Transverse colon (tissue), 4 donors: ENCODE measurements around the gene SLC22A23. TPM values are rescaled to one million over a fixed set of nuclear protein-coding genes. Genes with fewer than 3 reads are reported as not detected.

ENCODE experiments used
- DNase-seq: peaks from one replicate; pipeline ENCODE4 v3.0.0-alpha.2; 2019
- H3K27ac ChIP-seq, 4 donors: fragments of 200-600 bp; sonication (generic); 2 replicates each; pipeline ENCODE4 v1.5.1; 2016 to 2018; ENCODE audit warnings: inconsistent platforms in 4 of 4
- H3K27me3 ChIP-seq: fragments of 200-600 bp; sonication (generic); 2 replicates; pipeline ENCODE4 v1.5.1; 2017; ENCODE audit warnings: inconsistent platforms
- H3K36me3 ChIP-seq, 4 donors: fragments of 200-600 bp; sonication (generic); 2 replicates each; pipeline ENCODE4 v1.5.1; 2017 to 2019; ENCODE audit warnings: inconsistent platforms in 4 of 4
- H3K4me1 ChIP-seq, 4 donors: fragments of 200-600 bp; sonication (generic); 2 replicates each; pipeline ENCODE4 v1.5.1; 2017 to 2020; ENCODE audit warnings: inconsistent platforms in 4 of 4
- H3K4me3 ChIP-seq, 4 donors: fragments of 200-600 bp; sonication (generic); 1 replicate in 1 of 4; 2 replicates in 3 of 4; pipeline versions ENCODE4 v1.5.1 to v1.6.1; 2017 to 2019; ENCODE audit warnings: inconsistent platforms in 4 of 4
- H3K9me3 ChIP-seq, 2 donors: fragments of 200-600 bp; sonication (generic); 2 replicates each; pipeline ENCODE4 v1.5.1; 2017 to 2019; ENCODE audit warnings: inconsistent platforms in 2 of 2
- EP300 ChIP-seq: sonication (generic); formaldehyde crosslinking; IDR thresholded peaks from one replicate; pipeline ENCODE4 v1.6.1; 2017; ENCODE audit warnings: antibody characterized with exemption, low read depth
- POLR2A ChIP-seq: fragments of 450-650 bp; IDR thresholded peaks from one replicate; pipeline ENCODE4 v1.6.1; 2016; ENCODE audit warnings: antibody characterized with exemption, mild to moderate bottlenecking, moderate library complexity
- POLR2AphosphoS5 ChIP-seq, 3 donors: sonication (generic); formaldehyde crosslinking; IDR thresholded peaks; one replicate each; pipeline ENCODE4 v1.6.1; 2016; ENCODE audit warnings: antibody characterized with exemption in 3 of 3
- WGBS, 2 donors: methylation state at CpG; one replicate each; pipeline ENCODE4 v1.1.5; 2018; ENCODE audit warnings: low coverage in 1 of 2; 5-methylcytosine and 5-hydroxymethylcytosine counted together
- in situ Hi-C, 4 donors: fragments of 200-750 bp; cut with MboI; loops; one replicate each; pipeline versions ENCODE4 v1.15.0 to v1.15.1; 2017; ENCODE audit warnings: low sequenced_read_pairs in 3 of 4, low pct_ligation_motif_present in 1 of 4, low pct_unique_long_range_greater_than_20kb in 1 of 4
- intact Hi-C: fragments of 100-400 bp; cut with DNase I; formaldehyde crosslinking; loops from one replicate; pipeline ENCODE4 v1.15.1; 2023; ENCODE audit warnings: low total_unique reads
- total RNA-seq, 4 donors: library from RNA; depleted of rRNA; stranded (reverse); fragments of >200 nt; gene quantifications; one replicate each; pipeline ENCODE4 v1.1.0, GENCODE V29; 2016
- TF ChIP-seq, protein P1 (sequence below), 5 experiments: fragments of 200-600 bp in 3 of 5; fragments of 450-650 bp in 2 of 5; sonication (generic) in 3 of 5; IDR thresholded peaks; 1 replicate in 2 of 5; 2 replicates in 3 of 5; pipeline ENCODE4 v1.5.1; 2016 to 2017; ENCODE audit warnings: antibody characterized with exemption in 5 of 5, inconsistent platforms in 3 of 5, mild to moderate bottlenecking in 2 of 5, moderate library complexity in 1 of 5

Gene SLC22A23
- total RNA-seq, 4 donors from 2014 or later = 96.1 to 161 (median 117) TPM

- intact Hi-C loops = loop anchor here (10.0 kb wide), 1 partner anchor 97 kb away; no protein-coding TSS in a partner anchor
- no peak overlapping the region for H3K27ac ChIP-seq
Observed at GRCh38 chr6:3451498-3451897, 5.4 kb downstream of the SLC22A23 start.

DNA sequence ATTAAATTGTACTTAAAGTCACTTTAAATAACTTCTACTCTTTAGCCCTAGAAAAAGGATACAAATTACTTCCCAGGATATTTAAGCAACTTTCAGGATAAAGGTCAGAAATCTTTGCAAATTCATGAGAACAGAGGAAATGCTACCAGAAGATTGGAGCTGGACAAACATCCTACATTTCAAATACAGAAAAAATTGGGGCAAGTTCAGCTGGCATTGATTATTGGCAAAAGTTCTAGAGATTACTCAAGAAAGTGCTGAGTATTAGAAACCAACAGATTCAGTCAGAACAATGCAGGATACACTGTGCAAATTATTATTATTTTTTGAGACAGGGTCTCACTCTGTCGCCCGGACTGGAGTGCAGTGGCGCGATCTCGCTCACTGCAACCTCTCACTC lies 6.0 kb downstream of the SLC22A23 start:
- in situ Hi-C loops (loop anchor here (10.0 to 25.0 kb wide), 3 partner anchors 164 to 286 kb away; no protein-coding TSS in a partner anchor), intact Hi-C loops (loop anchor here (10.0 kb wide), 1 partner anchor 96 kb away; no protein-coding TSS in a partner anchor)

More at GRCh38 chr6:3451498-3451897, 5.4 kb downstream of the SLC22A23 start:
- 76 to 77% methylated on average over 3 to 6 of the region's 6 CpGs for WGBS, 2 donors
- in situ Hi-C loops = loop anchor here (10.0 to 25.0 kb wide), 3 partner anchors 164 to 286 kb away; no protein-coding TSS in a partner anchor
- Histone ChIP-seq H3K9me3 (no peaks in the 10 kb centered on the region), H3K36me3 (no peaks in the 10 kb centered on the region), H3K27me3 (no peaks in the 10 kb centered on the region), H3K4me1 (peaks cover 0 to 33% (median 16%) of the 10 kb centered on the region in 4 donors), H3K4me3 (no peak overlapping the region)
- DNase-seq = no peak
- TF ChIP-seq POLR2A (no peak), POLR2AphosphoS5 (IDR thresholded peaks at IDR 0.05) (no peak), EP300 (no peak)
- TF ChIP-seq, protein P1, sequence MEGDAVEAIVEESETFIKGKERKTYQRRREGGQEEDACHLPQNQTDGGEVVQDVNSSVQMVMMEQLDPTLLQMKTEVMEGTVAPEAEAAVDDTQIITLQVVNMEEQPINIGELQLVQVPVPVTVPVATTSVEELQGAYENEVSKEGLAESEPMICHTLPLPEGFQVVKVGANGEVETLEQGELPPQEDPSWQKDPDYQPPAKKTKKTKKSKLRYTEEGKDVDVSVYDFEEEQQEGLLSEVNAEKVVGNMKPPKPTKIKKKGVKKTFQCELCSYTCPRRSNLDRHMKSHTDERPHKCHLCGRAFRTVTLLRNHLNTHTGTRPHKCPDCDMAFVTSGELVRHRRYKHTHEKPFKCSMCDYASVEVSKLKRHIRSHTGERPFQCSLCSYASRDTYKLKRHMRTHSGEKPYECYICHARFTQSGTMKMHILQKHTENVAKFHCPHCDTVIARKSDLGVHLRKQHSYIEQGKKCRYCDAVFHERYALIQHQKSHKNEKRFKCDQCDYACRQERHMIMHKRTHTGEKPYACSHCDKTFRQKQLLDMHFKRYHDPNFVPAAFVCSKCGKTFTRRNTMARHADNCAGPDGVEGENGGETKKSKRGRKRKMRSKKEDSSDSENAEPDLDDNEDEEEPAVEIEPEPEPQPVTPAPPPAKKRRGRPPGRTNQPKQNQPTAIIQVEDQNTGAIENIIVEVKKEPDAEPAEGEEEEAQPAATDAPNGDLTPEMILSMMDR (IDR thresholded peaks at IDR 0.05) = no peak

GRCh38 chr6:3449750-3450305 lies 7.0 kb downstream of the SLC22A23 start:
- no peaks in the 10 kb centered on the region for H3K9me3 ChIP-seq
- no peak overlapping the region for H3K4me3 ChIP-seq
- no peaks in the 10 kb centered on the region for H3K27me3 ChIP-seq
- DNase-seq = no peak
- H3K4me1 ChIP-seq = peaks cover under 1 to 35% (median 11%) of the 10 kb centered on the region in 4 donors
- in situ Hi-C loops (loop anchor here (10.0 to 25.0 kb wide), 3 partner anchors 163 to 287 kb away; no protein-coding TSS in a partner anchor), intact Hi-C loops (loop anchor here (10.0 kb wide), 1 partner anchor 95 kb away; no protein-coding TSS in a partner anchor)
- no peak overlapping the region for H3K27ac ChIP-seq
- WGBS, 2 donors = 80 to 87% methylated on average over 4 to 5 of the region's 5 CpGs
- TF ChIP-seq POLR2AphosphoS5 (IDR thresholded peaks at IDR 0.05) (no peak), EP300 (no peak), POLR2A (no peak)
- no peaks in the 10 kb centered on the region for H3K36me3 ChIP-seq

More for the DNA sequence above, 6.0 kb downstream of the SLC22A23 start:
- no peak for DNase-seq
- Histone ChIP-seq H3K4me1 (peaks cover 0 to 35% (median 15%) of the 10 kb centered on the region in 4 donors), H3K4me3 (no peak overlapping the region), H3K27me3 (no peaks in the 10 kb centered on the region), H3K9me3 (no peaks in the 10 kb centered on the region), H3K36me3 (no peaks in the 10 kb centered on the region), H3K27ac (no peak overlapping the region)
- 94 to 100% methylated on average over 5 of the region's 5 CpGs for WGBS, 2 donors
- TF ChIP-seq POLR2A = no peak
- TF ChIP-seq, protein P1 (IDR thresholded peaks at IDR 0.05) = no peak
- no peak for TF ChIP-seq EP300
- TF ChIP-seq POLR2AphosphoS5 (IDR thresholded peaks at IDR 0.05) = no peak

DNA sequence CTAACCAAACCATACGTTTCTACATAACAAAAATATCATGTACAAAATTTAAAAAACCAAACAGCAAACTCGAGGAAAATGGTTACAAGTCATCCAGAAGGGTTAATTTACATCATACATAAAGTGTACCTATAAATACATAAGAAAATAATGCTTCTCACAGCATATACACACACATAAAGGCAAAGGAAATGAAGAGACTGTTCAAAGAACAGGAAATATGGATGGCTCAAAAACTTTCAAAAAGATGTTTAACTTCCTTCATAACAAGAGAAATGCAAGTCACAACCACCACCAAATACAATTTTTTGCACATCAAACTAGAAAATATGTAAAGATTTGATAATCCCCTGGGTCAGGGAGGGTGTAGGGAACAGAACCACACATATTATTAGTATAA lies 7.5 kb downstream of the SLC22A23 start:
- TF ChIP-seq, protein P1 (IDR thresholded peaks at IDR 0.05) = no peak
- TF ChIP-seq POLR2AphosphoS5 (IDR thresholded peaks at IDR 0.05) = no peak
- no peak for TF ChIP-seq POLR2A
- TF ChIP-seq EP300 = no peak
- WGBS, 2 donors = 53 to 77% methylated on average over 2 of the region's 2 CpGs
- no peaks in the 10 kb centered on the region for H3K27me3 ChIP-seq

More for the DNA sequence above, 7.5 kb downstream of the SLC22A23 start:
- no peak for DNase-seq
- intact Hi-C loops = no loop called here
- Histone ChIP-seq H3K27ac (no peak overlapping the region), H3K36me3 (no peaks in the 10 kb centered on the region), H3K4me3 (no peak overlapping the region), H3K9me3 (no peaks in the 10 kb centered on the region), H3K4me1 (peaks cover 4 to 33% (median 12%) of the 10 kb centered on the region in 4 donors)
- in situ Hi-C loops = no loop called here
